HG02852 (cell line): ENCODE results near the gene DOLPP1.

ENCODE experiments used
- ATAC-seq: cut with Tn5 transposase; IDR thresholded peaks from one replicate; pipeline ENCODE4 v1.9.1; 2021; ENCODE audit warnings: mild to moderate bottlenecking, moderate library complexity; ENCODE audit not compliant: unreplicated experiment

DOLPP1 gene

GRCh38 chr9:129093602-129094386 lies 12.9 kb downstream of the DOLPP1 start:
- ATAC-seq, result no peak

- ATAC-seq, result no peak
Measured at GRCh38 chr9:129094387-129095169, 13.7 kb downstream of the DOLPP1 start.

GRCh38 chr9:129095170-129095667 lies 14.3 kb downstream of the DOLPP1 start:
- ATAC-seq, result no peak

GRCh38 chr9:129095908-129096307 lies 15.0 kb downstream of the DOLPP1 start:
- ATAC-seq, result no peak

GRCh38 chr9:129097671-129098306 lies 16.9 kb downstream of the DOLPP1 start:
- no peak for ATAC-seq

- no peak for ATAC-seq
Measured at GRCh38 chr9:129098328-129098727, 17.4 kb downstream of the DOLPP1 start.

GRCh38 chr9:129100383-129101169 lies 19.7 kb downstream of the DOLPP1 start:
- ATAC-seq, result no peak

GRCh38 chr9:129101279-129101678 lies 20.4 kb downstream of the DOLPP1 start:
- ATAC-seq, result no peak

- no peak for ATAC-seq
Measured at GRCh38 chr9:129102095-129102525, 21.2 kb downstream of the DOLPP1 start.

GRCh38 chr9:129102791-129103594 lies 22.1 kb downstream of the DOLPP1 start:
- no peak for ATAC-seq

GRCh38 chr9:129103595-129103965 lies 22.7 kb downstream of the DOLPP1 start:
- ATAC-seq, result no peak

GRCh38 chr9:129104051-129104450 lies 23.1 kb downstream of the DOLPP1 start:
- ATAC-seq, result no peak

GRCh38 chr9:129105857-129106694 lies 25.2 kb downstream of the DOLPP1 start:
- ATAC-seq, result no peak

GRCh38 chr9:129107651-129108050 lies 26.7 kb downstream of the DOLPP1 start:
- ATAC-seq, result no peak

- ATAC-seq, result no peak
Measured at GRCh38 chr9:129108083-129108804, 27.3 kb downstream of the DOLPP1 start.

- ATAC-seq, result no peak
Measured at GRCh38 chr9:129108805-129109536, 28.1 kb downstream of the DOLPP1 start.

GRCh38 chr9:129109537-129109903 lies 28.6 kb downstream of the DOLPP1 start:
- ATAC-seq, result no peak
